H7 (cell line): ENCODE measurements around the gene CCDC82. TPM values are rescaled to one million over a fixed set of nuclear protein-coding genes. Genes with fewer than 3 reads are reported as not detected.
"Not testable (repeated sequence)": the region's sequence is repeated elsewhere in the genome, so short reads cannot be mapped to it uniquely, and the experiment has no call there.

Experiments
- DNase-seq: peaks from one replicate; pipeline ENCODE4 v3.0.0; 2012
- H3K27me3 ChIP-seq: 2 replicates; pipeline ENCODE4 v1.6.0; 2011; ENCODE audit warnings: mild to moderate bottlenecking, low read length; ENCODE audit not compliant: control insufficient read depth, insufficient read depth
- H3K36me3 ChIP-seq: replicated peaks from 2 replicates; pipeline ENCODE4 v1.5.1; 2011; ENCODE audit warnings: low read length; ENCODE audit not compliant: control insufficient read depth, insufficient read depth
- H3K4me3 ChIP-seq: 2 replicates; pipeline ENCODE4 v1.5.1; 2011; ENCODE audit warnings: low read depth, mild to moderate bottlenecking, control low read depth, low read length, moderate library complexity; ENCODE audit not compliant: insufficient read depth
- total RNA-seq: library from RNA; depleted of rRNA; stranded (reverse); fragments of >200 nt; shearing (Covaris generic); gene quantifications from 2 replicates; pipeline ENCODE4 v1.2.3, GENCODE V29; 2014; rRNA removed

CCDC82 gene
- total RNA-seq: 7.4 and 10.0 TPM in 2 replicates

DNA sequence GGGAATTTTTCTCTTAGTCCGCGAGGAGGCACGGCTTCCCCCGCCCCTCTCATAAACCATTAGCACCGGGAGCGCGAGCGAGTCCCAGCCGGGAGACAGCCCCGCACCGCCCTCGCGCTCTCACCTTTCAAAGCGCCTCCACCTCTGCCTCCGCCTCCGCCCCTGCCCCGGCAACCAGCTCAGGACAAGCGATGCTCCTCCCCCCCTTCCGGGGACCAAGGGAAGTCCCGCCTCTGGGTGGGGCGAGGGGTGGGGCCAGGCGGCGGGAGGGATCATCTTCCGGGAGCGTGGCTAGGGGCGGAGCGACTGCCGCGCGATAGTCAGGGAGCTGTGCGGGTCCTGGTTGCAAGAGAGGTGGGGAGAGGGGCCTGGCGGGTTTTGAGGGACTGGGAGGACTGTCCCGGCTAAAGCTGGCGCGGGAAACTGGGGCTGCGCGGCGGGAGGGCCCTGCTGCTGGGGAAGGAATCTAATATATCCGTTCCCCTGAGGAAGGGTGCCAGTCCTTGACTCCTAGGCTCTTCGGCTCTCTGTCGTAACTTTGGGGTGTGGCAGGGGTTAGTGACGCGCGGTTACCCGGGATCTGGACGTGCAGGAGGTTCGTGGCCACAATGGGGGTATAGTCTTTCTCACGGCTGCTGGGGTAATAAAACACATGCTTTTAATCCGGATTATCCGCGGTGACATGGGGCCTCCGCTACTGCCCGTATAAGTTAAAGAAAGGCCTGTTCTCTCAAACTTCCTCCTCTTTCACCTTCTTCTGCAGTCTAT is at the start of gene CCDC82, which contains the start of gene JRKL:
Gene CCDC82 (minus strand): TSS at position 193 of the 768 bp plus-strand sequence. CDS start 5,165 bp downstream, outside the sequence.
Gene JRKL (plus strand): TSS at position 294 of the 768 bp plus-strand sequence. CDS start 637 bp downstream, outside the sequence.
- no peaks in the 10 kb centered on the region for H3K36me3 ChIP-seq
- peak within 1 kb of the TSS; percentile 82 for H3K4me3 ChIP-seq
- H3K27me3 ChIP-seq: no peaks in the 10 kb centered on the region
- DNase-seq: peak; percentile 94

- H3K27me3 ChIP-seq, DNase-seq, H3K36me3 ChIP-seq, H3K4me3 ChIP-seq: not testable (repeated sequence)
Measured at GRCh38 chr11:96432654-96433053, 42.9 kb upstream of the CCDC82 start.

GRCh38 chr11:96430668-96431067 is 41.0 kb upstream of the CCDC82 start:
- Histone ChIP-seq H3K36me3 (no peaks in the 10 kb centered on the region), H3K27me3 (no peaks in the 10 kb centered on the region), H3K4me3 (no peak overlapping the region)
- DNase-seq: no peak

DNA sequence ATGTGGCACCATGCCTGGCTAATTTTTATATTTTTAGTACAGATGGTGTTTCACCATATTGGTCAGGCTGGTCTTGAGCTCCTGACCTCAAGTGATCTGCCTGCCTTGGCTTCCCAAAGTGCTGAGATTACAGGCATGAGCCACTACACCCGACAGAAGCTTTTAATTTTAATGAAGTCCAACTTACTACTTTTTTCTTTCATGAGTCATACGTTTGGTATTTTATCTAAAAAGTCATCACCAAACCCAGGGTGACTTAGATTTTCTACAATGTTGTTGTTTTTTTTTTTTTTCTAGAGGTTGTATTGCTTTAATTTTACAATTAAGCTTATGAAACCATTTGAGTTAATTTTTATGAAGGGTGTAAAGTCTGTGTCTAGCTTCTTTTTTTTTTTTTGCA is 35.0 kb upstream of the CCDC82 start:
- Histone ChIP-seq H3K27me3 (no peaks in the 10 kb centered on the region), H3K4me3 (no peak overlapping the region), H3K36me3 (no peaks in the 10 kb centered on the region)
- DNase-seq: no peak

DNA sequence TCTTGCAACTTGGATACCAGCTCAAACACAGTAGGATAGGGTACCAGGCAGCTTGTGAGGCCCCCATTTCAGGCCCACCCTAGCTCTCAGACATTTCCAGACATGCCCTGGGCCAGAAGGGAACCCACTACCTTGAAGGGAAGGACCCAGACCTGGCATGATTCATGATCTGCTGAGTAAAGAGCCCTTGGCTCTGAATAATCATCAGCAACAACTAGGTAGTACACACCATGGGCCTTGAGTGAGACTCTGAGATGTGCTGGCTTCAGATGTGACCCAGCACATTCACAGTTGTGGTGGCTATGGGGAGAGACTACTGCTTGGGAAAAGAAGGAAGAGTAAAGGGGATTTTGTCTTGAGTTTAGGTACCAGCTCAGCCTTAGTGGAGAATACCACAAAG is 23.7 kb upstream of the CCDC82 start:
- H3K4me3 ChIP-seq: no peak overlapping the region
- H3K36me3 ChIP-seq: no peaks in the 10 kb centered on the region
- DNase-seq: no peak
- H3K27me3 ChIP-seq: no peaks in the 10 kb centered on the region

DNA sequence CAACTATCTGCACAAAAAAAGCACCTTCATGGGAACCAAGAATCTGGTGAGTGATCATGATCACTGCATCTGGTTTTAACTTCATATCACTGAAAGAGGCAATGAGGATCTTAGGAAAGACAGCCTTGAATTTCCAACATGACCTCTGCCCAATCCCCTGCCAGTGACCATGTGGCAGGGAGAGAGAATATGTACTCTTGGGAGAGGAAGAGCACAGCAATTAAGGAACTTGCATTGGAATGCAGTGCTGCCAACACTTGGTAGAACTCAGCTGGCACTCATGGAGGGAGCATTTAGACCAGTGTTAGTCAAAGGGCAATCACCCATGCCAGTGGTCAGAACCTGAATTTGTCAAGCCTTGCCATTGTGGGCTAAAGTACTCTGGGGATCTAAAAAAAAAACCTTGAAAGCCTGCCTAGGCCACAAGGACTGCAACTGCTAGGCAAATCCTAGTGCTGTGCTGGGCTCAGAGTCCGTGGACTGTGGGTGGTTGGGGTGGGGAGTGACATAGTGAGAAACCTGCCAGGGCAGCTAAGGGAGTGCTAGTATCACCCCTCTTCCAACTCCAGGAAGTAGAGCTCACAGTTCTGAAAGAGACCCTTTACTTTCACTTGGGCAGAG is 23.2 kb upstream of the CCDC82 start:
- H3K27me3 ChIP-seq: no peaks in the 10 kb centered on the region
- no peak for DNase-seq
- H3K4me3 ChIP-seq: no peak overlapping the region
- H3K36me3 ChIP-seq: no peaks in the 10 kb centered on the region

- not testable (repeated sequence) for H3K36me3 ChIP-seq, DNase-seq, H3K27me3 ChIP-seq
- peak overlapping the region; percentile 38 for H3K4me3 ChIP-seq
Measured at GRCh38 chr11:96411412-96411811, 21.7 kb upstream of the CCDC82 start.

DNA sequence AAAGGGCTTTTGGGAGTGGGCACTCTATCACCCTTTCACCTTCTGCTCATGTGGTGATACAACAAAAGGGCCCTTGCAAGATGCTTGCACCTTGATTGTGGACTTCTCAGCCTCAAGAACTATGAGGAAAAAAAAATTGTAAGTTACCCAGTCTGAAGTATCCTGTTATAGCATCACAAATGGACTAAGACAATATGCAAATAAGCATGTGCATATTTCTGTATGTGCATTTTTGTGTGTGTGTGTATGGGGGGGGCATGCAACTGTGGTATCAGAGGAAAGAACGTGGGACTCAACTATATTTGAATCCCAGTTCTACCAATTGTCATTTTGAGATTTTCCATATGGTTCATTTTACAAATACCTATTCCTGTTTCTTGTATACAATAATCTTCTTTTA is 11.0 kb upstream of the CCDC82 start:
- H3K4me3 ChIP-seq: no peak overlapping the region
- DNase-seq: no peak
- H3K27me3 ChIP-seq: no peaks in the 10 kb centered on the region
- no peaks in the 10 kb centered on the region for H3K36me3 ChIP-seq

- no peaks in the 10 kb centered on the region for H3K36me3 ChIP-seq
- no peaks in the 10 kb centered on the region for H3K27me3 ChIP-seq
- H3K4me3 ChIP-seq: no peak overlapping the region
- no peak for DNase-seq
Measured at GRCh38 chr11:96397863-96398262, 8.2 kb upstream of the CCDC82 start.

GRCh38 chr11:96396637-96397036 is 6.9 kb upstream of the CCDC82 start:
- H3K36me3 ChIP-seq: no peaks in the 10 kb centered on the region
- no peaks in the 10 kb centered on the region for H3K27me3 ChIP-seq
- DNase-seq: no peak
- H3K4me3 ChIP-seq: no peak overlapping the region

DNA sequence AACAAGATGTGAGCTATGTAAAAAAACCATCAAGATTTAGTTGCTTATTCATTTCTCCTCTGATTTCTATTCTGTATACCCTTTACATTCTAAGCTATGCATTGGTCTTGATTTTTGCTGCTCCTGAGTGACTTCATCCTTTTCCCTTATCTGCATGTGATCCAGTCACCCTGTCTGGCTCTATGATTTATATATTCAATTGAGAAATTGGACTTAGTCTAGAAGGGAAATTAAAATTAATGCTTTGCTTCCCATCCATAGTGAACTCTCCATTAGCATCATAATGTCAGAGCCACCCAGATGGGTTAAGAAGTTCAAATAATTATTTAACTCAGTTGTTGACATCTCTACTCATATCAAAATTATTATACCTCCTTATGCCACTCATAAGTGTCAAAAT is 5.1 kb upstream of the CCDC82 start:
- H3K36me3 ChIP-seq: no peaks in the 10 kb centered on the region
- H3K27me3 ChIP-seq: no peaks in the 10 kb centered on the region
- no peak overlapping the region for H3K4me3 ChIP-seq
- no peak for DNase-seq

- no peak overlapping the region for H3K4me3 ChIP-seq
- no peaks in the 10 kb centered on the region for H3K27me3 ChIP-seq
- DNase-seq: peak; percentile 30
- no peaks in the 10 kb centered on the region for H3K36me3 ChIP-seq
Measured at GRCh38 chr11:96393753-96394348, 4.1 kb upstream of the CCDC82 start.

DNA sequence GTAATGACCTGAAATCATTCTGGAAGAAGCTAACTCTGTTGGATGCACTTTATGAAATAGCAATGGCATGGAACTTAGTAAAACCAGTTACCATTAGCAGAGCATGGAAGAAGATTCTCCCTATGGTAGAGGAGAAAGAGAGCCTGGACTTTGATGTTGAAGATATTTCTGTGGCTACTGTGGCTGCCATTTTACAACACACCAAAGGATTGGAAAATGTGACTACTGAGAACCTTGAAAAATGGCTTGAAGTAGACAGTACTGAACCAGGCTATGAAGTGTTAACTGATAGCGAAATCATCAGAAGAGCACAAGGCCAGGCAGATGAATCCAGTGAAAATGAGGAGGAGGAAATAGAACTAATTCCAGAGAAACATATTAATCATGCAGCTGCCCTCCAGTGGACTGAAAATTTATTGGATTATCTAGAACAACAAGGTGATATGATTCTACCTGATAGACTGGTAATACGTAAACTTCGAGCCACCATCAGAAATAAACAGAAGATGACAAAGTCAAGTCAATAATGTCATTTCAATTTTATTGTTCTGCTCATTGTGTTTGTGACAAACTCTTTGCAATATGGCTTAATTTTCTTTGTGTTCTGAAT is 2.1 kb upstream of the CCDC82 start:
- no peaks in the 10 kb centered on the region for H3K36me3 ChIP-seq
- no peak for DNase-seq
- no peak overlapping the region for H3K4me3 ChIP-seq

DNA sequence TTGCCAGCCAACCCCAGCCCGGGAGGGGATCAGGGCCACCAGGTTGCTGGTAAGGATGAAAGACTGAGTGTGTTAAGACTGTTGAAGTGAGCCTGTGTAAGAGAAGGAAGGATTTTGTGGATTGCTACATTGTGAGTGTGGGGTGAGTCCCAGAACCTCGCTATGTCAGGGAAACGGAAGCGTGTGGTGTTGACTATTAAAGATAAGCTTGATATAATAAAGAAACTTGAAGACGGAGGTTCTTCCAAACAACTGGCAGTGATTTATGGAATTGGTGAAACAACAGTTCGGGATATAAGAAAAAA is 728 bp upstream of the CCDC82 start:
- Histone ChIP-seq H3K27me3 (no peaks in the 10 kb centered on the region), H3K4me3 (peak overlapping the region; percentile 82), H3K36me3 (no peaks in the 10 kb centered on the region)
- no peak for DNase-seq

More for the DNA sequence above, 2.1 kb upstream of the CCDC82 start:
- no peaks in the 10 kb centered on the region for H3K27me3 ChIP-seq
